ENCODE measurements around the gene CBLB.

CBLB gene

GRCh38 chr3:105758451-105758850 lies 110.4 kb downstream of the CBLB start:
- Histone ChIP-seq H3K4me2 (ENCODE audit: low read length) (no peak overlapping the region), H3K79me2 (ENCODE audit: control insufficient read depth, insufficient read depth, low read length, poor library complexity) (no peaks in the 10 kb centered on the region), H3K27ac (ENCODE audit: low read depth, low read length) (no peak overlapping the region), H3K23ac (ENCODE audit: low read length) (no peak overlapping the region), H3K27me3 (ENCODE audit: insufficient read depth, low read length) (no peaks in the 10 kb centered on the region), H3K14ac (ENCODE audit: low read length) (no peak overlapping the region), H2AK5ac (ENCODE audit: low read length) (no peak overlapping the region), H3K9me3 (ENCODE audit: insufficient read depth, low read depth, low read length) (peaks cover 11% of the 10 kb centered on the region), H2BK120ac (ENCODE audit: insufficient read depth, low read length, poor library complexity) (no peak overlapping the region), H3K9ac (ENCODE audit: low read length) (no peak overlapping the region), H3K4me3 (ENCODE audit: low read depth, low read length) (no peak overlapping the region), H2BK5ac (ENCODE audit: low read depth, low read length, poor library complexity) (no peak overlapping the region), H3K36me3 (ENCODE audit: control insufficient read depth in 1 of 2, insufficient read depth in 2 of 2, low read length in 2 of 2) (peaks cover 14 to 22% of the 10 kb centered on the region in 2 experiments), H2AFZ (ENCODE audit: insufficient read depth, low read length, poor library complexity) (no peak overlapping the region), H3K4ac (ENCODE audit: low read depth, low read length) (no peak overlapping the region), H3K4me1 (ENCODE audit: control insufficient read depth in 1 of 2, insufficient read depth in 2 of 2, low read length in 2 of 2) (peaks cover 0 to 4% of the 10 kb centered on the region in 2 experiments), H2BK12ac (ENCODE audit: low read length) (no peak overlapping the region), H3K79me1 (ENCODE audit: low read length) (no peaks in the 10 kb centered on the region), H4K8ac (ENCODE audit: low read depth, low read length) (no peak overlapping the region), H4K91ac (ENCODE audit: low read depth, low read length) (no peak overlapping the region), H3K18ac (ENCODE audit: low read length) (no peak overlapping the region), H4K12ac (ENCODE audit: low read depth, low read length) (no peak overlapping the region)
- no CpG with 5 or more reads among the region's 9 CpGs for WGBS (ENCODE audit: extremely low coverage, insufficient coverage, insufficient read length)
- DNase-seq = peak; percentile 86

GRCh38 chr3:105755121-105755886 lies 113.5 kb downstream of the CBLB start:
- no peak overlapping the region for H2AFZ ChIP-seq (ENCODE audit: insufficient read depth, low read length, poor library complexity)
- no peaks in the 10 kb centered on the region for H3K79me2 ChIP-seq (ENCODE audit: control insufficient read depth, insufficient read depth, low read length, poor library complexity)
- no peak overlapping the region for H3K9ac ChIP-seq (ENCODE audit: low read length)
- H3K4me3 ChIP-seq (ENCODE audit: low read depth, low read length) = no peak overlapping the region
- H3K27me3 ChIP-seq (ENCODE audit: insufficient read depth, low read length) = no peaks in the 10 kb centered on the region
- no peak overlapping the region for H2BK12ac ChIP-seq (ENCODE audit: low read length)
- DNase-seq = no peak
- H3K14ac ChIP-seq (ENCODE audit: low read length) = no peak overlapping the region
- no peak overlapping the region for H3K23ac ChIP-seq (ENCODE audit: low read length)
- H3K79me1 ChIP-seq (ENCODE audit: low read length) = no peaks in the 10 kb centered on the region
- H3K27ac ChIP-seq (ENCODE audit: low read depth, low read length) = no peak overlapping the region
- no peak overlapping the region for H2BK5ac ChIP-seq (ENCODE audit: low read depth, low read length, poor library complexity)
- H3K4ac ChIP-seq (ENCODE audit: low read depth, low read length) = no peak overlapping the region
- no peak overlapping the region for H3K18ac ChIP-seq (ENCODE audit: low read length)
- no peak overlapping the region for H3K4me2 ChIP-seq (ENCODE audit: low read length)
- H4K8ac ChIP-seq (ENCODE audit: low read depth, low read length) = no peak overlapping the region
- H3K36me3 ChIP-seq (ENCODE audit: control insufficient read depth in 1 of 2, insufficient read depth in 2 of 2, low read length in 2 of 2) = peaks cover 7 to 14% of the 10 kb centered on the region in 2 experiments
- peaks cover 6% of the 10 kb centered on the region for H3K9me3 ChIP-seq (ENCODE audit: insufficient read depth, low read depth, low read length)
- H2AK5ac ChIP-seq (ENCODE audit: low read length) = no peak overlapping the region
- WGBS (ENCODE audit: extremely low coverage, insufficient coverage, insufficient read length) = no CpG with 5 or more reads among the region's 2 CpGs
- no peak overlapping the region for H4K12ac ChIP-seq (ENCODE audit: low read depth, low read length)
- peaks cover 0 to 4% of the 10 kb centered on the region in 2 experiments for H3K4me1 ChIP-seq (ENCODE audit: control insufficient read depth in 1 of 2, insufficient read depth in 2 of 2, low read length in 2 of 2)
- no peak overlapping the region for H4K91ac ChIP-seq (ENCODE audit: low read depth, low read length)
- H2BK120ac ChIP-seq (ENCODE audit: insufficient read depth, low read length, poor library complexity) = no peak overlapping the region

- Histone ChIP-seq H3K4me2 (ENCODE audit: low read length) (no peak overlapping the region), H3K4me1 (ENCODE audit: control insufficient read depth in 1 of 2, insufficient read depth in 2 of 2, low read length in 2 of 2) (no peaks in the 10 kb centered on the region), H4K91ac (ENCODE audit: low read depth, low read length) (no peak overlapping the region), H3K36me3 (ENCODE audit: control insufficient read depth in 1 of 2, insufficient read depth in 2 of 2, low read length in 2 of 2) (peaks cover 2% of the 10 kb centered on the region in 2 experiments), H2BK120ac (ENCODE audit: insufficient read depth, low read length, poor library complexity) (no peak overlapping the region), H3K14ac (ENCODE audit: low read length) (no peak overlapping the region), H4K8ac (ENCODE audit: low read depth, low read length) (no peak overlapping the region), H2BK12ac (ENCODE audit: low read length) (no peak overlapping the region), H2BK5ac (ENCODE audit: low read depth, low read length, poor library complexity) (no peak overlapping the region), H3K27me3 (ENCODE audit: insufficient read depth, low read length) (no peaks in the 10 kb centered on the region), H3K4me3 (ENCODE audit: low read depth, low read length) (no peak overlapping the region), H4K12ac (ENCODE audit: low read depth, low read length) (no peak overlapping the region), H3K9me3 (ENCODE audit: insufficient read depth, low read depth, low read length) (no peaks in the 10 kb centered on the region), H3K23ac (ENCODE audit: low read length) (no peak overlapping the region), H3K27ac (ENCODE audit: low read depth, low read length) (no peak overlapping the region), H3K79me1 (ENCODE audit: low read length) (no peaks in the 10 kb centered on the region), H3K18ac (ENCODE audit: low read length) (no peak overlapping the region), H3K79me2 (ENCODE audit: control insufficient read depth, insufficient read depth, low read length, poor library complexity) (no peaks in the 10 kb centered on the region), H2AFZ (ENCODE audit: insufficient read depth, low read length, poor library complexity) (no peak overlapping the region), H3K9ac (ENCODE audit: low read length) (no peak overlapping the region), H2AK5ac (ENCODE audit: low read length) (no peak overlapping the region), H3K4ac (ENCODE audit: low read depth, low read length) (no peak overlapping the region)
- no peak for DNase-seq
- WGBS (ENCODE audit: extremely low coverage, insufficient coverage, insufficient read length) = no CpG with 5 or more reads among the region's 1 CpG
Measured at GRCh38 chr3:105752791-105753415, 115.9 kb downstream of the CBLB start.

GRCh38 chr3:105747696-105748095 lies 121.1 kb downstream of the CBLB start:
- H3K4ac ChIP-seq (ENCODE audit: low read depth, low read length) = no peak overlapping the region
- no peak for DNase-seq
- H2AFZ ChIP-seq (ENCODE audit: insufficient read depth, low read length, poor library complexity) = no peak overlapping the region
- no peak overlapping the region for H3K9ac ChIP-seq (ENCODE audit: low read length)
- H3K9me3 ChIP-seq (ENCODE audit: insufficient read depth, low read depth, low read length) = no peaks in the 10 kb centered on the region
- H3K36me3 ChIP-seq (ENCODE audit: control insufficient read depth in 1 of 2, insufficient read depth in 2 of 2, low read length in 2 of 2) = peaks cover 0 to 4% of the 10 kb centered on the region in 2 experiments
- H3K79me2 ChIP-seq (ENCODE audit: control insufficient read depth, insufficient read depth, low read length, poor library complexity) = no peaks in the 10 kb centered on the region
- H3K23ac ChIP-seq (ENCODE audit: low read length) = no peak overlapping the region
- H3K4me1 ChIP-seq (ENCODE audit: control insufficient read depth in 1 of 2, insufficient read depth in 2 of 2, low read length in 2 of 2) = no peaks in the 10 kb centered on the region
- H3K18ac ChIP-seq (ENCODE audit: low read length) = no peak overlapping the region
- H4K12ac ChIP-seq (ENCODE audit: low read depth, low read length) = no peak overlapping the region
- H2AK5ac ChIP-seq (ENCODE audit: low read length) = no peak overlapping the region
- H4K91ac ChIP-seq (ENCODE audit: low read depth, low read length) = no peak overlapping the region
- no peak overlapping the region for H4K8ac ChIP-seq (ENCODE audit: low read depth, low read length)
- H2BK120ac ChIP-seq (ENCODE audit: insufficient read depth, low read length, poor library complexity) = no peak overlapping the region
- no peaks in the 10 kb centered on the region for H3K79me1 ChIP-seq (ENCODE audit: low read length)
- no CpG with 5 or more reads among the region's 1 CpG for WGBS (ENCODE audit: extremely low coverage, insufficient coverage, insufficient read length)
- no peak overlapping the region for H3K4me3 ChIP-seq (ENCODE audit: low read depth, low read length)
- H3K14ac ChIP-seq (ENCODE audit: low read length) = no peak overlapping the region
- H3K27ac ChIP-seq (ENCODE audit: low read depth, low read length) = no peak overlapping the region
- no peak overlapping the region for H2BK5ac ChIP-seq (ENCODE audit: low read depth, low read length, poor library complexity)
- H2BK12ac ChIP-seq (ENCODE audit: low read length) = no peak overlapping the region
- H3K27me3 ChIP-seq (ENCODE audit: insufficient read depth, low read length) = no peaks in the 10 kb centered on the region
- no peak overlapping the region for H3K4me2 ChIP-seq (ENCODE audit: low read length)

Measured in trophoblast cell (in vitro differentiated cells and primary cell).